Measurements from ENCODE around the gene EP400. TPM values are rescaled to one million over a fixed set of nuclear protein-coding genes. Genes with fewer than 3 reads are reported as not detected.
"Not testable (repeated sequence)": the region's sequence is repeated elsewhere in the genome, so short reads cannot be mapped to it uniquely, and the experiment has no call there.

Gene EP400
- total RNA-seq, 6 experiments from 2014 or later, result 10.9 to 16.3 (median 13.3) TPM

DNA sequence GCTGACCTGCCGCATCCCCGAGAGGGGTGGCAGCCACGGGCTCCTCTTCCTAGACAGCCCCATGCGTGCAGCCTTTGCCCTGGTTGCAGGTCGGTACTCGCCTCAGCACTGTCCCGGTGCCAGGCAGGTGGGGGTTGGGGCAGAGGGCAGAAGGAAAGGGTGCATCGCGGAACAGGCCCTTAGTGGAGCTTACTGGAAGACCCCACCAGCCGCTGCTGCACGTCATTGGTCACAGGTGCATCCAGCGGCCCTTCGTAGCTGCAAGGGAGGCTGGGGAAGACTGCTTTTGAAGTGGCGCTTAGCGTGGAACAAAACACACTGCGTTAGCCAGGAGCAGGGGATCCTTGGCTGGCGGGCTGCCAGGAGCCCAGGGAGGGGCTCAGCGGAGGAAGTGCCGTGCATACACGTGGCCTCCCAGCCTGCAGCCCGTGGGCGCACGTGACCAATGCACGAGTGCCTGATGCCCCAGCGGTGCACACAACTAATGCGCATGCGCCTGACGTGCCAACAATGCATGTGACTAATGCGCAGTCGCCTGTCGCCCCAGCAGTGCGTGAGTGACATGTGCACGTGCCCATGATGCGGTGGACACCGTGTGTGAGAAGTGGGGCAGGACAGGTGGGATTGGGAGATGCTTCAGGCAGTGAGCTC lies 5.0 kb upstream of the EP400 start:
- H3K4me3 ChIP-seq, result no peak overlapping the region
- TF ChIP-seq POLR2A (IDR thresholded peaks at IDR 0.05), result no peak
- TF ChIP-seq, protein P1, sequence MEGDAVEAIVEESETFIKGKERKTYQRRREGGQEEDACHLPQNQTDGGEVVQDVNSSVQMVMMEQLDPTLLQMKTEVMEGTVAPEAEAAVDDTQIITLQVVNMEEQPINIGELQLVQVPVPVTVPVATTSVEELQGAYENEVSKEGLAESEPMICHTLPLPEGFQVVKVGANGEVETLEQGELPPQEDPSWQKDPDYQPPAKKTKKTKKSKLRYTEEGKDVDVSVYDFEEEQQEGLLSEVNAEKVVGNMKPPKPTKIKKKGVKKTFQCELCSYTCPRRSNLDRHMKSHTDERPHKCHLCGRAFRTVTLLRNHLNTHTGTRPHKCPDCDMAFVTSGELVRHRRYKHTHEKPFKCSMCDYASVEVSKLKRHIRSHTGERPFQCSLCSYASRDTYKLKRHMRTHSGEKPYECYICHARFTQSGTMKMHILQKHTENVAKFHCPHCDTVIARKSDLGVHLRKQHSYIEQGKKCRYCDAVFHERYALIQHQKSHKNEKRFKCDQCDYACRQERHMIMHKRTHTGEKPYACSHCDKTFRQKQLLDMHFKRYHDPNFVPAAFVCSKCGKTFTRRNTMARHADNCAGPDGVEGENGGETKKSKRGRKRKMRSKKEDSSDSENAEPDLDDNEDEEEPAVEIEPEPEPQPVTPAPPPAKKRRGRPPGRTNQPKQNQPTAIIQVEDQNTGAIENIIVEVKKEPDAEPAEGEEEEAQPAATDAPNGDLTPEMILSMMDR (IDR thresholded peaks at IDR 0.05), result no peak
- H3K27me3 ChIP-seq, result no peaks in the 10 kb centered on the region
- intact Hi-C loops (cut with DNase I), result loop anchor here in 1 of 2 donors (10.0 kb wide), 1 partner anchor 90 kb away; no protein-coding TSS in a partner anchor
- no peaks in the 10 kb centered on the region for H3K4me1 ChIP-seq
- no peaks in the 10 kb centered on the region for H3K9me3 ChIP-seq
- 90% methylated on average over 2 of the region's 35 CpGs for WGBS (ENCODE audit: insufficient coverage, low coverage, low lambda C conversion rate, missing lambda C conversion rate)
- H3K27ac ChIP-seq, result no peak overlapping the region
- no peak for ATAC-seq
- H3K36me3 ChIP-seq, result peaks cover 0 to 8% (median 1%) of the 10 kb centered on the region in 4 donors
- no peak for DNase-seq

DNA sequence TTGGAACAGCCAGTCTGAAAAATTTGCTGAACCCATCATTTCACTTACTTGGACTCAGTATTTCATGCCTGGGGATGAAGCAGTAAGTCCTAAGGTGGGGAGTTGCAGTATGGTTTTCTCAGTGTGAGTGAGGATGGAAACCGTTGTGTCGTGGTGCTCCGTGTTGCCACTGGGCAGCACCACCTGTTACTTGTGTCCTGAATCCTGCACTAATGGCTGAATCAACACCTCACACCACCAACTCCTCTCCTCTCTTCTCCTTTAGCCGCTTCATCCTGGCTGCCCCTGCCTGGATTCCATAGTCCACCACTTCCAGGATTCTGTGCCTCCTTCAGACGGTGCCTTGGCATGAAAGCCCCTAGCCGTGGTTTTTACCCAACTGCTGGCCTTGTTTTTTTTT lies 3.0 kb upstream of the EP400 start:
- Histone ChIP-seq H3K27ac (no peak overlapping the region), H3K4me3 (no peak overlapping the region), H3K27me3 (no peaks in the 10 kb centered on the region), H3K4me1 (peaks cover 0 to 10% (median 3%) of the 10 kb centered on the region in 4 donors), H3K9me3 (no peaks in the 10 kb centered on the region), H3K36me3 (peaks cover 0 to 4% (median 1%) of the 10 kb centered on the region in 4 donors)
- no peak for DNase-seq
- no peak for ATAC-seq
- intact Hi-C loops (cut with DNase I), result loop anchor here in 1 of 2 donors (10.0 kb wide), 1 partner anchor 92 kb away; no protein-coding TSS in a partner anchor
- TF ChIP-seq POLR2A (IDR thresholded peaks at IDR 0.05), result no peak
- TF ChIP-seq, protein P1 (IDR thresholded peaks at IDR 0.05), result no peak
- 78% methylated on average over 4 of the region's 6 CpGs for WGBS (ENCODE audit: insufficient coverage, low coverage, low lambda C conversion rate, missing lambda C conversion rate)

DNA sequence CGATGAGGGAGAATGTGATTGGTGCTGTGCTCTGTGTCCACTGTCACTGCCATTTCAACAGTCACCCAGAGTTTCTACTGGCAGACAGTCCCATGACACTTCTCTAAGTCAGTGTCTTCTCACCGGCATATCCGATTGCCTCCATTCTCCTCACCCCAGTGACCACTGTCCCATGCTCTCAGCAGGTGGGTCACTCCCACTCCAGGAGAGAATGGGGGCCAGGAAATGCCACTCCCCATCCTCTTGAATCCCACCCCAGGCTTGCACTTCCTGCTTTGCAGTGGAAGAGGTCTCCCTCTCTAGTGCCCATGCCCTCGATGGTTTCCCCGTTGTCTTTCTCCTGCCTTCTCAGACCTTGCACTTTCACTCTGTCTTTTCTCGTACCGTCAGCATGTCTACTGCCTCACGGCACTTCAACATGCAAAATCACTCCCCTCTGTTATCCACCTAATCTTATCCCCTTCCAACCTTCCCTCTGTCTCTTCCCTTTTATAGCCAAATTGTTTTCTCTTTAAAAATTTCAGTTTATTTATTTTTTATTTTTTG lies 2.2 kb upstream of the EP400 start:
- H3K27me3 ChIP-seq, result no peaks in the 10 kb centered on the region
- no peak overlapping the region for H3K4me3 ChIP-seq
- peaks cover 0 to 10% (median 3%) of the 10 kb centered on the region in 4 donors for H3K4me1 ChIP-seq
- H3K36me3 ChIP-seq, result peaks cover 0 to 3% (median 0%) of the 10 kb centered on the region in 4 donors
- no peaks in the 10 kb centered on the region for H3K9me3 ChIP-seq
- ATAC-seq (no peak), DNase-seq (no peak)
- intact Hi-C loops (cut with DNase I), result loop anchor here in 1 of 2 donors (10.0 kb wide), 1 partner anchor 93 kb away; no protein-coding TSS in a partner anchor
- 20% methylated on average over 4 of the region's 8 CpGs for WGBS (ENCODE audit: insufficient coverage, low coverage, low lambda C conversion rate, missing lambda C conversion rate)
- TF ChIP-seq, protein P1 (IDR thresholded peaks at IDR 0.05), result no peak
- no peak for TF ChIP-seq POLR2A (IDR thresholded peaks at IDR 0.05)
- no peak overlapping the region for H3K27ac ChIP-seq

DNA sequence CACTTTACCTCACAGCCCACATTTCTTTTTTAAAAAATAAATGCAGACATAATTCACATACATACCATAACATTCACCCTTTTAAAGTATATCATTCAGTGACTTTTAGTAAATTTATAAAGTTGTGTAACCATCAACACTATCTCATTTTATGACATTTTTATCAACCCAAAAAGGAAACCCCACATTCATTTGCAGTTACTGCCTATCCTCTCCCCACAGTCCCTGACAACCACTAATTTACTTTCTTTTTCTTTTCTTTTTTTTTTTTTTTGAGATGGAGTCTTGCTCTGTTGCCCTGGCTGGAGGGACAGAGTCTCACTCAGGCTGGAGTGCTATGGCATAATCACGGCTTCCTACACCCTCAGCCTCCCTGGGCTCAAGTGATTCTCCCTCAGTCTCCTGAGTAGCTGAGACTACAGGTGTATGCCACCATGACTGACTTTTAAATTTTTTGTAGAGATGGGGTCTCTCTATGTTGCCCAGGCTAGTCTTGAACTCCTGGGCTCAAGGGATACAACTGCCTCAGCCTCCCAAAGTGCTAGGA lies 1.5 kb upstream of the EP400 start:
- no peak for ATAC-seq
- Histone ChIP-seq H3K36me3 (no peaks in the 10 kb centered on the region), H3K9me3 (no peaks in the 10 kb centered on the region), H3K27me3 (no peaks in the 10 kb centered on the region), H3K4me1 (peaks cover 0 to 10% (median 3%) of the 10 kb centered on the region in 4 donors), H3K27ac (no peak overlapping the region), H3K4me3 (no peak overlapping the region)
- TF ChIP-seq POLR2A (IDR thresholded peaks at IDR 0.05), result no peak
- TF ChIP-seq, protein P1 (IDR thresholded peaks at IDR 0.05), result no peak
- intact Hi-C loops (cut with DNase I), result loop anchor here in 1 of 2 donors (10.0 kb wide), 1 partner anchor 93 kb away; no protein-coding TSS in a partner anchor
- 67% methylated on average over 1 of the region's 1 CpG for WGBS (ENCODE audit: insufficient coverage, low coverage, low lambda C conversion rate, missing lambda C conversion rate)
- no peak for DNase-seq

DNA sequence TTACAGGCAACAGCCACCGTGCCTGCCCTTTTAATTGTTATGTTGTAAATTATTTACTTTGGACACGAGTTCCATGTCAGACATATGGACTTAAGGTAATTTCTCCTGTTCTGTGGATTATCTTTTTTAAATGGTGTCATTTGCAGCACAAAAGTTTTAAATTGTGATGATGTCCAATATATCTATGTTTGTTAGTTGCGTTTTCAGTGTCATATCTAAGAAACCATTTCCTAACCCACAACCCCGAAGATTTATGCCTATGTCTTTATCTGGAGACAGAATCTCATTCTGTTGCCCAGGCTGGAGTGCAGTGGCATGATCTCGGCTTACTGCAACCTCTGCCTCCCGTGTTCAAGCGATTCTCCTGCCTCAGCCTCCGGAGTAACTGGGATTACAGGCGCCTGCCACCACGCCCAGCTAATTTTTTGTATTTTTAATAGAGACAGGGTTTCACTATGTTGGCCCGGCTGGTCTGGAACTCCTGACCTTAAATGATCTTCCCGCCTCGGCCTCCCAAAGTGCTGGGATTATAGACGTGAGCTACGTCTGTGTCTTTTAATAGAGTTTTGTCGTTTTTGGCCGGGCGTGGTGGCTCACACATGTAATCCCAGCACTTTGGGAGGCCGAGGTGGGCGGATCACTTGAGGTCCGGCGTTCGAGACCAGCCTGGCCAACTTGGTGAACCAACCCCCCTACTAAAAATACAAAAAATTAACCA lies 870 bp upstream of the EP400 start:
- H3K4me3 ChIP-seq, result peak overlapping the region; percentile 94 to 98 (median 95)
- H3K4me1 ChIP-seq, result peaks cover 0 to 10% (median 3%) of the 10 kb centered on the region in 4 donors
- not testable (repeated sequence) for DNase-seq, H3K9me3 ChIP-seq, H3K36me3 ChIP-seq, ATAC-seq, H3K27ac ChIP-seq, H3K27me3 ChIP-seq
- intact Hi-C loops (cut with DNase I), result loop anchor here in 1 of 2 donors (10.0 kb wide), 1 partner anchor 94 kb away; no protein-coding TSS in a partner anchor
- WGBS (ENCODE audit: insufficient coverage, low coverage, low lambda C conversion rate, missing lambda C conversion rate), result 38% methylated on average over 22 of the region's 23 CpGs
